K562 (cell line): ENCODE data around the gene EEF1AKMT1. TPM values are rescaled to one million over a fixed set of nuclear protein-coding genes. Genes with fewer than 3 reads are reported as not detected.

Experiments
- NFE2L1 ChIP-seq: fragments of 450-650 bp; IDR thresholded peaks from 2 replicates; pipeline ENCODE4 v1.6.1; 2016; ENCODE audit warnings: missing genetic modification characterization, low read depth, mild to moderate bottlenecking, missing compliant biosample characterization, moderate library complexity, borderline replicate concordance
- TAF7 ChIP-seq: fragments of 450-650 bp; IDR thresholded peaks from 2 replicates; pipeline ENCODE4 v1.6.1; 2016; ENCODE audit warnings: missing genetic modification characterization, missing compliant biosample characterization
- TEAD1 ChIP-seq, 2 experiments: fragments of 450-650 bp in 1 of 2; sonication (generic) in 1 of 2; formaldehyde crosslinking; IDR thresholded peaks; 2 replicates each; pipeline versions ENCODE4 v1.4.0 to v1.8.0; 2020 to 2022; ENCODE audit warnings: mild to moderate bottlenecking in 2 of 2, missing genetic modification reagents in 1 of 2
- polyA plus RNA-seq, 8 experiments: library from polyadenylated mRNA; depleted of rRNA in 4 of 8; stranded (reverse) in 5 of 8; unstranded in 3 of 8; fragments of >200 nt; fragmentation: Nextera tagmentation in 2 of 8; fragmentation: Illumina TruSeq in 1 of 8; extraction: Ambion mirVana in 2 of 8; extraction: Trizol in 1 of 8; gene quantifications; 2 replicates each; pipeline versions ENCODE4 v1.2.1 to v1.2.3, GENCODE V29; 2011 to 2014; ENCODE audit warnings: inconsistent platforms in 1 of 8, missing spikeins in 1 of 8
- total RNA-seq, 7 experiments: library from RNA; depleted of rRNA in 6 of 7; stranded (reverse); fragments of >200 nt in 6 of 7; fragmentation: Illumina TruSeq in 2 of 7; extraction: Trizol in 2 of 7; gene quantifications; 2 replicates each; pipeline versions ENCODE4 v1.2.1 to v1.2.3, GENCODE V29; 2011 to 2021; ENCODE audit warnings: low replicate concordance in 1 of 7
- TF ChIP-seq, protein P1 (sequence below): sonication (generic); formaldehyde crosslinking; IDR thresholded peaks from 2 replicates; pipeline ENCODE4 v1.8.1; 2023; ENCODE audit warnings: mild to moderate bottlenecking, missing genetic modification reagents
- TF ChIP-seq, protein P2 (sequence below): fragments of 450-650 bp; IDR thresholded peaks from 2 replicates; pipeline ENCODE4 v1.6.1; 2016; ENCODE audit warnings: low read depth, mild to moderate bottlenecking, moderate library complexity
- TF ChIP-seq, protein P3 (sequence below): sonication (generic); formaldehyde crosslinking; IDR thresholded peaks from 2 replicates; pipeline ENCODE4 v1.4.0; 2020; ENCODE audit warnings: mild to moderate bottlenecking, missing genetic modification reagents
- TF ChIP-seq, protein P4 (sequence below): sonication (generic); formaldehyde crosslinking; IDR thresholded peaks from 2 replicates; pipeline ENCODE4 v1.8.0; 2023; ENCODE audit warnings: mild to moderate bottlenecking, missing genetic modification reagents
- TF ChIP-seq, protein P5 (sequence below): fragments of 450-650 bp; IDR thresholded peaks from 2 replicates; pipeline ENCODE4 v1.6.1; 2018; ENCODE audit not compliant: partially characterized antibody
- TF ChIP-seq, protein P6 (sequence below): sonication (generic); formaldehyde crosslinking; IDR thresholded peaks from 2 replicates; pipeline ENCODE4 v1.8.0; 2023; ENCODE audit warnings: mild to moderate bottlenecking, missing genetic modification reagents

The EEF1AKMT1 gene
- total and polyA plus RNA-seq, 9 of the 15 experiments (the other 6 are each of a cell fraction or from before 2014, with no cell fraction given) = 5.3 to 36.3 (median 7.9) TPM

DNA sequence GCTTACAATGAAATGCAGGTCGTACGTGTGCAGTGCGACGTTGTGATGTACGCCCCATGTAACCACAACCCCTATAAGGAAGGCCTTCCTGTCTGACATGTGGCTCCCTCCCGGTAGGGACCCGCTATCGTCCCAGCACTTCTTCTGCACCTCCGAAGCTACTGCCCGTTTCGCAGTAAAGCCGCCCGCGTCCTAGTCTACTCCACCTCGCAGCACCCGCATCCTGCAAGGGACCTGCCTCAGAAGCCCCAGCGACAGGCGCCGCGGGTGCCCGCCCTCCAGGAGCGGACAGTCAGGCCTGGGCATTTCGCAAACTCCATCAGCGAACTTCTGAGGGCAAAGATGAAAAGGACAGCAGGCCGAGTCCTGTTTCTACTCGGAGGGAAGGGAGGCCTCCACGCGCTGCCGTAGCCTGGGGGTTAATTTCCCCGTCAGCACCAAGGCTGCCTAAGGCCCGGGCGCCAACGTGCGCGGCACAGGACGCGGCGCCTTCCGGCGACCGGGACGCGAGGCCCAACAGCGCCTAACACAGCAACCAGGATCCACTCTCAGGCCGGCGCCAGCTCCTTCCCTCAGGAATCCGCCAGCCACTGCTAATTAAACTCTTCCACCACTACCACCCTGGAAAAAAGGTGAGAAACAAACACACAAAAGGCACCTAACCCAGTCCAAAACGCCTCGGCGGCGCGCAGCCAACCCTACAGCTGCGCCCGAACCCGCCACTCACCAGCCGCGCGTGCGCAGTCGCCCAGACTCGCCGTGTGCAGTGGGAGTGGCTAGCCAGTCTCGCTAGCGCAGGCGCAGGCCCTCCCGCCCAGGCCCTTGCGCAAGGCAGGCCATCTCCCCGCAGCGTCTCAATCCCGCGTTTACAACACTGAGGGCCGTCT lies at the start of gene EEF1AKMT1 (continued):
- TF ChIP-seq, protein P1, sequence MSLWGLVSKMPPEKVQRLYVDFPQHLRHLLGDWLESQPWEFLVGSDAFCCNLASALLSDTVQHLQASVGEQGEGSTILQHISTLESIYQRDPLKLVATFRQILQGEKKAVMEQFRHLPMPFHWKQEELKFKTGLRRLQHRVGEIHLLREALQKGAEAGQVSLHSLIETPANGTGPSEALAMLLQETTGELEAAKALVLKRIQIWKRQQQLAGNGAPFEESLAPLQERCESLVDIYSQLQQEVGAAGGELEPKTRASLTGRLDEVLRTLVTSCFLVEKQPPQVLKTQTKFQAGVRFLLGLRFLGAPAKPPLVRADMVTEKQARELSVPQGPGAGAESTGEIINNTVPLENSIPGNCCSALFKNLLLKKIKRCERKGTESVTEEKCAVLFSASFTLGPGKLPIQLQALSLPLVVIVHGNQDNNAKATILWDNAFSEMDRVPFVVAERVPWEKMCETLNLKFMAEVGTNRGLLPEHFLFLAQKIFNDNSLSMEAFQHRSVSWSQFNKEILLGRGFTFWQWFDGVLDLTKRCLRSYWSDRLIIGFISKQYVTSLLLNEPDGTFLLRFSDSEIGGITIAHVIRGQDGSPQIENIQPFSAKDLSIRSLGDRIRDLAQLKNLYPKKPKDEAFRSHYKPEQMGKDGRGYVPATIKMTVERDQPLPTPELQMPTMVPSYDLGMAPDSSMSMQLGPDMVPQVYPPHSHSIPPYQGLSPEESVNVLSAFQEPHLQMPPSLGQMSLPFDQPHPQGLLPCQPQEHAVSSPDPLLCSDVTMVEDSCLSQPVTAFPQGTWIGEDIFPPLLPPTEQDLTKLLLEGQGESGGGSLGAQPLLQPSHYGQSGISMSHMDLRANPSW (CRISPR knock-in tag) = no peak
- TF ChIP-seq, protein P2, sequence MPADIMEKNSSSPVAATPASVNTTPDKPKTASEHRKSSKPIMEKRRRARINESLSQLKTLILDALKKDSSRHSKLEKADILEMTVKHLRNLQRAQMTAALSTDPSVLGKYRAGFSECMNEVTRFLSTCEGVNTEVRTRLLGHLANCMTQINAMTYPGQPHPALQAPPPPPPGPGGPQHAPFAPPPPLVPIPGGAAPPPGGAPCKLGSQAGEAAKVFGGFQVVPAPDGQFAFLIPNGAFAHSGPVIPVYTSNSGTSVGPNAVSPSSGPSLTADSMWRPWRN = no peak
- TF ChIP-seq, protein P3, sequence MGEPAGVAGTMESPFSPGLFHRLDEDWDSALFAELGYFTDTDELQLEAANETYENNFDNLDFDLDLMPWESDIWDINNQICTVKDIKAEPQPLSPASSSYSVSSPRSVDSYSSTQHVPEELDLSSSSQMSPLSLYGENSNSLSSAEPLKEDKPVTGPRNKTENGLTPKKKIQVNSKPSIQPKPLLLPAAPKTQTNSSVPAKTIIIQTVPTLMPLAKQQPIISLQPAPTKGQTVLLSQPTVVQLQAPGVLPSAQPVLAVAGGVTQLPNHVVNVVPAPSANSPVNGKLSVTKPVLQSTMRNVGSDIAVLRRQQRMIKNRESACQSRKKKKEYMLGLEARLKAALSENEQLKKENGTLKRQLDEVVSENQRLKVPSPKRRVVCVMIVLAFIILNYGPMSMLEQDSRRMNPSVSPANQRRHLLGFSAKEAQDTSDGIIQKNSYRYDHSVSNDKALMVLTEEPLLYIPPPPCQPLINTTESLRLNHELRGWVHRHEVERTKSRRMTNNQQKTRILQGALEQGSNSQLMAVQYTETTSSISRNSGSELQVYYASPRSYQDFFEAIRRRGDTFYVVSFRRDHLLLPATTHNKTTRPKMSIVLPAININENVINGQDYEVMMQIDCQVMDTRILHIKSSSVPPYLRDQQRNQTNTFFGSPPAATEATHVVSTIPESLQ (CRISPR knock-in tag) = no peak; the same call in 1 of the 2 replicates
- no peak for TF ChIP-seq NFE2L1 (tag)
- TF ChIP-seq TEAD1 (CRISPR knock-in tag; IDR thresholded peaks at IDR 0.05) = peak in 1 of 2 experiments; percentile 10; a peak in 1 of 4 replicates
- TF ChIP-seq, protein P4, sequence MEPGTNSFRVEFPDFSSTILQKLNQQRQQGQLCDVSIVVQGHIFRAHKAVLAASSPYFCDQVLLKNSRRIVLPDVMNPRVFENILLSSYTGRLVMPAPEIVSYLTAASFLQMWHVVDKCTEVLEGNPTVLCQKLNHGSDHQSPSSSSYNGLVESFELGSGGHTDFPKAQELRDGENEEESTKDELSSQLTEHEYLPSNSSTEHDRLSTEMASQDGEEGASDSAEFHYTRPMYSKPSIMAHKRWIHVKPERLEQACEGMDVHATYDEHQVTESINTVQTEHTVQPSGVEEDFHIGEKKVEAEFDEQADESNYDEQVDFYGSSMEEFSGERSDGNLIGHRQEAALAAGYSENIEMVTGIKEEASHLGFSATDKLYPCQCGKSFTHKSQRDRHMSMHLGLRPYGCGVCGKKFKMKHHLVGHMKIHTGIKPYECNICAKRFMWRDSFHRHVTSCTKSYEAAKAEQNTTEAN = no peak
- TF ChIP-seq, protein P5, sequence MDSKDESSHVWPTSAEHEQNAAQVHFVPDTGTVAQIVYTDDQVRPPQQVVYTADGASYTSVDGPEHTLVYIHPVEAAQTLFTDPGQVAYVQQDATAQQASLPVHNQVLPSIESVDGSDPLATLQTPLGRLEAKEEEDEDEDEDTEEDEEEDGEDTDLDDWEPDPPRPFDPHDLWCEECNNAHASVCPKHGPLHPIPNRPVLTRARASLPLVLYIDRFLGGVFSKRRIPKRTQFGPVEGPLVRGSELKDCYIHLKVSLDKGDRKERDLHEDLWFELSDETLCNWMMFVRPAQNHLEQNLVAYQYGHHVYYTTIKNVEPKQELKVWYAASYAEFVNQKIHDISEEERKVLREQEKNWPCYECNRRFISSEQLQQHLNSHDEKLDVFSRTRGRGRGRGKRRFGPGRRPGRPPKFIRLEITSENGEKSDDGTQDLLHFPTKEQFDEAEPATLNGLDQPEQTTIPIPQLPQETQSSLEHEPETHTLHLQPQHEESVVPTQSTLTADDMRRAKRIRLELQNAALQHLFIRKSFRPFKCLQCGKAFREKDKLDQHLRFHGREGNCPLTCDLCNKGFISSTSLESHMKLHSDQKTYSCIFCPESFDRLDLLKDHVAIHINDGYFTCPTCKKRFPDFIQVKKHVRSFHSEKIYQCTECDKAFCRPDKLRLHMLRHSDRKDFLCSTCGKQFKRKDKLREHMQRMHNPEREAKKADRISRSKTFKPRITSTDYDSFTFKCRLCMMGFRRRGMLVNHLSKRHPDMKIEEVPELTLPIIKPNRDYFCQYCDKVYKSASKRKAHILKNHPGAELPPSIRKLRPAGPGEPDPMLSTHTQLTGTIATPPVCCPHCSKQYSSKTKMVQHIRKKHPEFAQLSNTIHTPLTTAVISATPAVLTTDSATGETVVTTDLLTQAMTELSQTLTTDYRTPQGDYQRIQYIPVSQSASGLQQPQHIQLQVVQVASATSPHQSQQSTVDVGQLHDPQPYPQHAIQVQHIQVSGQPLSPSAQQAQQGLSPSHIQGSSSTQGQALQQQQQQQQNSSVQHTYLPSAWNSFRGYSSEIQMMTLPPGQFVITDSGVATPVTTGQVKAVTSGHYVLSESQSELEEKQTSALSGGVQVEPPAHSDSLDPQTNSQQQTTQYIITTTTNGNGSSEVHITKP = no peak
- TF ChIP-seq TAF7 (tag) = no peak
- TF ChIP-seq, protein P6, sequence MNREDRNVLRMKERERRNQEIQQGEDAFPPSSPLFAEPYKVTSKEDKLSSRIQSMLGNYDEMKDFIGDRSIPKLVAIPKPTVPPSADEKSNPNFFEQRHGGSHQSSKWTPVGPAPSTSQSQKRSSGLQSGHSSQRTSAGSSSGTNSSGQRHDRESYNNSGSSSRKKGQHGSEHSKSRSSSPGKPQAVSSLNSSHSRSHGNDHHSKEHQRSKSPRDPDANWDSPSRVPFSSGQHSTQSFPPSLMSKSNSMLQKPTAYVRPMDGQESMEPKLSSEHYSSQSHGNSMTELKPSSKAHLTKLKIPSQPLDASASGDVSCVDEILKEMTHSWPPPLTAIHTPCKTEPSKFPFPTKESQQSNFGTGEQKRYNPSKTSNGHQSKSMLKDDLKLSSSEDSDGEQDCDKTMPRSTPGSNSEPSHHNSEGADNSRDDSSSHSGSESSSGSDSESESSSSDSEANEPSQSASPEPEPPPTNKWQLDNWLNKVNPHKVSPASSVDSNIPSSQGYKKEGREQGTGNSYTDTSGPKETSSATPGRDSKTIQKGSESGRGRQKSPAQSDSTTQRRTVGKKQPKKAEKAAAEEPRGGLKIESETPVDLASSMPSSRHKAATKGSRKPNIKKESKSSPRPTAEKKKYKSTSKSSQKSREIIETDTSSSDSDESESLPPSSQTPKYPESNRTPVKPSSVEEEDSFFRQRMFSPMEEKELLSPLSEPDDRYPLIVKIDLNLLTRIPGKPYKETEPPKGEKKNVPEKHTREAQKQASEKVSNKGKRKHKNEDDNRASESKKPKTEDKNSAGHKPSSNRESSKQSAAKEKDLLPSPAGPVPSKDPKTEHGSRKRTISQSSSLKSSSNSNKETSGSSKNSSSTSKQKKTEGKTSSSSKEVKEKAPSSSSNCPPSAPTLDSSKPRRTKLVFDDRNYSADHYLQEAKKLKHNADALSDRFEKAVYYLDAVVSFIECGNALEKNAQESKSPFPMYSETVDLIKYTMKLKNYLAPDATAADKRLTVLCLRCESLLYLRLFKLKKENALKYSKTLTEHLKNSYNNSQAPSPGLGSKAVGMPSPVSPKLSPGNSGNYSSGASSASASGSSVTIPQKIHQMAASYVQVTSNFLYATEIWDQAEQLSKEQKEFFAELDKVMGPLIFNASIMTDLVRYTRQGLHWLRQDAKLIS (CRISPR knock-in tag) = no peak
